Measurements from ENCODE around the gene DLG2.

- no peak for TF ChIP-seq CTCF (IDR thresholded peaks at IDR 0.05; ENCODE audit: low read depth, low read length, poor library complexity, severe bottlenecking)
- TF ChIP-seq EZH2phosphoT487 (IDR thresholded peaks at IDR 0.05; ENCODE audit: borderline replicate concordance, low read length) = no peak
Measured at GRCh38 chr11:85651118-85651517, 24.0 kb upstream of the DLG2 start.

Measured in DOHH2 (cell line).